K562 (cell line): ENCODE data around the gene SAMD11. TPM values are rescaled to one million over a fixed set of nuclear protein-coding genes. Genes with fewer than 3 reads are reported as not detected.

ENCODE experiments used
- ATAC-seq: fragments of 200-7000 bp; cut with Tn5 transposase; 3 replicates; pipeline ENCODE4 v1.9.1; 2020; ENCODE audit warnings: moderate library complexity
- BruUV-seq: library from RNA; stranded (reverse); fragments of 400-500 nt; replicated peaks from 2 replicates; lab custom pipeline; 2021; lab: Mats Ljungman, UMichigan
- CTCF ChIA-PET: fragments of 300-600 bp; formaldehyde crosslinking; extraction: SDS; loops from one replicate; lab custom pipeline; 2021; ENCODE audit warnings: low intra/inter-chr PET ratio; lab: Yijun Ruan, JAX
- POLR2A ChIA-PET: fragments of 300-600, 350-650 bp; sonication (Branson Sonifier 250); formaldehyde crosslinking; extraction: SDS; loops from one replicate; lab custom pipeline; 2021; ENCODE audit warnings: antibody characterized with exemption, inconsistent platforms; lab: Yijun Ruan, JAX
- DNase-seq, 4 experiments: peaks; one replicate each; pipeline versions ENCODE4 v3.0.0 to v3.0.0-alpha.2; 2011 to 2018; ENCODE audit warnings: low spot score in 3 of 4, mixed read lengths in 3 of 4; ENCODE audit errors: extremely low read depth in 1 of 4
- FAIRE-seq: peaks from 2 replicates; lab custom pipeline; 2011; peaks lifted over from hg19 to GRCh38; lab: Jason Lieb, UNC
- H2AFZ ChIP-seq: 2 replicates; pipeline ENCODE4 v1.6.0; 2011; ENCODE audit warnings: low read depth, low read length, control low read depth, inconsistent platforms
- H3K27ac ChIP-seq: fragments of 200-600 bp; 3 replicates; pipeline ENCODE4 v1.8.0; 2011; ENCODE audit warnings: low read depth, mild to moderate bottlenecking, control low read depth, inconsistent platforms, low read length, moderate library complexity, mixed read lengths; ENCODE audit errors: extremely low read depth
- H3K27me3 ChIP-seq, 2 experiments: fragments of 300-600 bp in 1 of 2; 2 replicates in 1 of 2; 3 replicates in 1 of 2; pipeline versions ENCODE4 v1.6.0 to v1.8.0; 2011; ENCODE audit warnings: inconsistent platforms in 2 of 2, low read length in 2 of 2, mild to moderate bottlenecking in 1 of 2, mixed read lengths in 1 of 2, moderate library complexity in 1 of 2; ENCODE audit not compliant: control insufficient read depth in 2 of 2, insufficient read depth in 2 of 2
- H3K36me3 ChIP-seq: fragments of 300-600 bp; 3 replicates; pipeline ENCODE4 v1.8.0; 2011; ENCODE audit warnings: mild to moderate bottlenecking, low read length, inconsistent platforms; ENCODE audit not compliant: control insufficient read depth, insufficient read depth
- H3K4me1 ChIP-seq, 2 experiments: fragments of 200-600 bp in 1 of 2; replicated peaks in 1 of 2; 2 replicates in 1 of 2; 3 replicates in 1 of 2; pipeline versions ENCODE4 v1.5.1 to v1.8.0; 2011; ENCODE audit warnings: inconsistent platforms in 2 of 2, low read length in 2 of 2, mild to moderate bottlenecking in 1 of 2, mixed read lengths in 1 of 2, moderate library complexity in 1 of 2; ENCODE audit not compliant: control insufficient read depth in 2 of 2, insufficient read depth in 2 of 2
- H3K4me2 ChIP-seq: 2 replicates; pipeline ENCODE4 v1.6.1; 2011; ENCODE audit warnings: low read length, control low read depth, inconsistent platforms, mixed read lengths; ENCODE audit not compliant: insufficient read depth
- H3K4me3 ChIP-seq: fragments of 200-600 bp; sonication (generic), shearing (Covaris generic); 2 replicates; pipeline ENCODE4 v1.5.1; 2016; ENCODE audit warnings: control low read depth, inconsistent platforms
- H3K79me2 ChIP-seq: fragments of 200-600 bp; 3 replicates; pipeline ENCODE4 v1.8.0; 2011; ENCODE audit warnings: low read length, inconsistent platforms; ENCODE audit not compliant: control insufficient read depth, insufficient read depth
- H3K9ac ChIP-seq, 2 experiments: 2 replicates each; pipeline versions ENCODE4 v1.6.0 to v1.6.1; 2011; ENCODE audit warnings: low read depth in 2 of 2, low read length in 2 of 2, control low read depth in 1 of 2, inconsistent platforms in 1 of 2, mild to moderate bottlenecking in 1 of 2, mixed read lengths in 1 of 2; ENCODE audit not compliant: insufficient read depth in 1 of 2
- H3K9me1 ChIP-seq: one replicate; pipeline ENCODE4 v1.6.0; 2011; ENCODE audit warnings: inconsistent platforms, mild to moderate bottlenecking, low read length, moderate library complexity; ENCODE audit not compliant: control insufficient read depth, insufficient read depth
- H3K9me3 ChIP-seq: replicated peaks from 2 replicates; pipeline ENCODE4 v1.5.1; 2011; ENCODE audit warnings: low read depth, low read length, inconsistent platforms; ENCODE audit not compliant: control insufficient read depth, insufficient read depth
- H4K20me1 ChIP-seq: replicated peaks from 2 replicates; pipeline ENCODE4 v1.6.1; 2011; ENCODE audit warnings: low read length, inconsistent platforms, mixed read lengths; ENCODE audit not compliant: control insufficient read depth, insufficient read depth
- DIDO1 ChIP-seq: fragments of 450-650 bp; IDR thresholded peaks from 2 replicates; pipeline ENCODE4 v1.6.1; 2016; ENCODE audit warnings: low read depth, missing biosample characterization, missing genetic modification characterization
- KDM4B ChIP-seq, 2 experiments: fragments of 450-650 bp in 1 of 2; sonication (generic) in 1 of 2; IDR thresholded peaks; 2 replicates each; pipeline ENCODE4 v1.6.1; 2016 to 2017; ENCODE audit warnings: borderline replicate concordance in 2 of 2, antibody characterized with exemption in 1 of 2, low read depth in 1 of 2, mild to moderate bottlenecking in 1 of 2
- KHSRP ChIP-seq: fragments of 450-650 bp; IDR thresholded peaks from 2 replicates; pipeline ENCODE4 v1.6.1; 2017
- MBD2 ChIP-seq: sonication (generic); IDR thresholded peaks from 2 replicates; pipeline ENCODE4 v1.6.1; 2016; ENCODE audit warnings: low read depth, borderline replicate concordance
- NUFIP1 ChIP-seq: fragments of 450-650 bp; IDR thresholded peaks from 2 replicates; pipeline ENCODE4 v1.6.1; 2018; ENCODE audit not compliant: partially characterized antibody
- PHF20 ChIP-seq: fragments of 450-650 bp; IDR thresholded peaks from 2 replicates; pipeline ENCODE4 v1.6.1; 2018; ENCODE audit not compliant: partially characterized antibody
- POLR2AphosphoS2 ChIP-seq: IDR thresholded peaks from 2 replicates; pipeline ENCODE4 v1.6.1; 2012; ENCODE audit warnings: low read length, improper control_type of control experiment
- TGIF2 ChIP-seq: sonication (generic); formaldehyde crosslinking; IDR thresholded peaks from 2 replicates; pipeline ENCODE4 v1.8.1; 2022; ENCODE audit warnings: mild to moderate bottlenecking, missing genetic modification reagents, moderate library complexity
- ZC3H8 ChIP-seq: fragments of 450-650 bp; IDR thresholded peaks from 2 replicates; pipeline ENCODE4 v1.6.1; 2017
- ZNF23 ChIP-seq: fragments of 250-450 bp; sonication (Bioruptor Pico); IDR thresholded peaks from 2 replicates; pipeline ENCODE4 v1.4.0; 2020; ENCODE audit warnings: mild to moderate bottlenecking
- ZNF3 ChIP-seq: fragments of 250-450 bp; sonication (Bioruptor Pico); IDR thresholded peaks from 2 replicates; pipeline ENCODE4 v1.5.0; 2021; ENCODE audit warnings: mild to moderate bottlenecking, moderate library complexity
- ZNF436 ChIP-seq: fragments of 250-450, 450-650 bp; sonication (Bioruptor Pico); formaldehyde crosslinking; IDR thresholded peaks from 2 replicates; pipeline ENCODE4 v1.7.0; 2020; ENCODE audit warnings: mild to moderate bottlenecking
- WGBS: fragments of 100-300 bp; shearing (Covaris generic); methylation state at CpG from one replicate; pipeline ENCODE4 v1.1.6; 2016; ENCODE audit warnings: low coverage, mixed read lengths; ENCODE audit not compliant: insufficient coverage; ENCODE audit errors: missing lambda C conversion rate; 5-methylcytosine and 5-hydroxymethylcytosine counted together
- in situ Hi-C: fragments of 300-500 bp; cut with MboI; formaldehyde crosslinking; loops from 4 replicates; pipeline ENCODE4 v1.15.0; 2018; ENCODE audit warnings: inconsistent platforms, mixed read lengths
- intact Hi-C: fragments of 100-400 bp; cut with micrococcal nuclease; formaldehyde crosslinking; loops from 2 replicates; pipeline ENCODE4 v1.14.2; 2022
- polyA plus RNA-seq, 8 experiments: library from polyadenylated mRNA; depleted of rRNA in 4 of 8; stranded (reverse) in 5 of 8; unstranded in 3 of 8; fragments of >200 nt; fragmentation: Nextera tagmentation in 2 of 8; fragmentation: Illumina TruSeq in 1 of 8; extraction: Ambion mirVana in 2 of 8; extraction: Trizol in 1 of 8; gene quantifications; 2 replicates each; pipeline versions ENCODE4 v1.2.1 to v1.2.3, GENCODE V29; 2011 to 2014; ENCODE audit warnings: inconsistent platforms in 1 of 8, missing spikeins in 1 of 8
- total RNA-seq, 7 experiments: library from RNA; depleted of rRNA in 6 of 7; stranded (reverse); fragments of >200 nt in 6 of 7; fragmentation: Illumina TruSeq in 2 of 7; extraction: Trizol in 2 of 7; gene quantifications; 2 replicates each; pipeline versions ENCODE4 v1.2.1 to v1.2.3, GENCODE V29; 2011 to 2021; ENCODE audit warnings: low replicate concordance in 1 of 7
- TF ChIP-seq, protein P1 (sequence below): sonication (generic); formaldehyde crosslinking; IDR thresholded peaks from 2 replicates; pipeline ENCODE4 v1.8.1; 2022; ENCODE audit warnings: missing genetic modification reagents
- TF ChIP-seq, protein P2 (sequence below): sonication (generic); formaldehyde crosslinking; IDR thresholded peaks from 2 replicates; pipeline ENCODE4 v1.9.0; 2022; ENCODE audit warnings: mild to moderate bottlenecking, missing genetic modification reagents
- TF ChIP-seq, protein P3 (sequence below): conservative IDR thresholded peaks from 2 replicates; pipeline ENCODE4 v1.6.1; 2011; ENCODE audit warnings: low read depth, mild to moderate bottlenecking, low read length; ENCODE audit not compliant: control insufficient read depth

The SAMD11 gene
- total and polyA plus RNA-seq, 9 of the 15 experiments (the other 6 are each of a cell fraction or from before 2014, with no cell fraction given): 0.07 to 0.82 (median 0.11) TPM; not detected in 2

DNA sequence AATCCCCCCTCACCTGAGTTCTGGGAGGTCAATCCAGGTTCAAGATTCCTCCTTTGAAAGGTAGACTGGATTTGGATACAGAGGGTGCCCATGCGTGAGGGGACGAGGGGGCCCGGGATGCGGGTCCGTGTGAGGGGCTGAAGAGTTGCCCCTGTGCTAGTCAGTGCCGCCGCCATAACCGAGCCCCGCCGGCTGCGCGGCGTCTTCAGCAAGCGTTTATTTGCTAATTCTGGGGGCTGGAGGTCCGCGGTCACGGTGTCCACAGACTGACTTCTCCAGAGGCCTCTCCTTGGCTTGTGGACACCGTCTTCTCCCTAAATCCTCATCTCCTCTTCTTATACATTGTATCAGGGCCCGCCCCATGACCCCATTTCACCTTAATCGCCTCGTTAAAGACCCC, 20.9 kb upstream of the SAMD11 start:
- in situ Hi-C loops: no loop called here
- Histone ChIP-seq H3K27me3 (peaks cover 18 to 32% of the 10 kb centered on the region in 2 experiments), H3K27ac (no peak overlapping the region), H3K36me3 (no peaks in the 10 kb centered on the region), H4K20me1 (no peaks in the 10 kb centered on the region; the same call in 1 of the 2 replicates), H3K4me1 (peaks cover 12 to 62% of the 10 kb centered on the region in 2 experiments), H3K9ac (0 out of 4 replicates have a peak overlapping the region, but pooled peaks of 1 of the 2 experiments have one; percentile 91), H3K9me1 (no peaks in the 10 kb centered on the region), H2AFZ (no peak overlapping the region), H3K4me3 (no peak overlapping the region), H3K79me2 (no peaks in the 10 kb centered on the region), H3K4me2 (no peak overlapping the region), H3K9me3 (no peaks in the 10 kb centered on the region)
- intact Hi-C loops: no loop called here
- 82% methylated on average over 21 of the region's 21 CpGs for WGBS
- DNase-seq (peak in 1 of 4 experiments; percentile 4), FAIRE-seq (no peak), ATAC-seq (no peak)
- no peak for TF ChIP-seq TGIF2
- TF ChIP-seq KDM4B (IDR thresholded peaks at IDR 0.05; ENCODE audit: borderline replicate concordance in 2 of 2, low read depth in 1 of 2): no peak
- TF ChIP-seq DIDO1 (tag): no peak
- TF ChIP-seq PHF20: no peak
- no peak for TF ChIP-seq KHSRP
- no peak for TF ChIP-seq POLR2AphosphoS2
- POLR2A ChIA-PET: interaction anchor here (0.6 kb wide), 1 partner anchor 23 kb away, joined by 3 read pairs; no protein-coding TSS in a partner anchor
- BruUV-seq: TSS peak; percentile 62
- CTCF ChIA-PET: no interaction called here

DNA sequence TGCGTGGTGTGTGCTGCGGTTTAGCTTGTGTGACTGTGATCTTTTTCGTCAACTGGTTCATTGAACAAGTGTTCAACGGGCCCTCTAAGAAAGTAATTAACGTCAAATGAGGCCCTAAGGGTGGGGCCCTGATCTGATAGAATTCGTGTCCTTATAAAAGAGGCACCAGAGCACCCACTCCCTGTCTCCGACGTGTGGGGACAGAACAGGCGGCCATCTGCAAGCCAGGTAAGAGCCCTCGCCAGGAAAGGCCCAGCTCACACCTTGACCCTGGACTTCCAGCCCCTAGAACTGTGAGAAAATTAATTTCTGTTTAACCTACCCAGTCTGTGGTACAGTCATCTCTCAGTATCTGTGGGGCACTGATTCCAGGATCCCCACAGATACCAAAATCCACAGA, 20.4 kb upstream of the SAMD11 start:
- Histone ChIP-seq H3K36me3 (no peaks in the 10 kb centered on the region), H3K4me3 (no peak overlapping the region), H3K9me3 (no peaks in the 10 kb centered on the region), H3K9me1 (no peaks in the 10 kb centered on the region), H3K9ac (peak overlapping the region in 1 of 2 experiments; percentile 91; a peak in 2 of 4 replicates), H3K4me1 (peaks cover 12 to 66% of the 10 kb centered on the region in 2 experiments), H3K4me2 (no peak overlapping the region), H3K27ac (no peak overlapping the region), H4K20me1 (no peaks in the 10 kb centered on the region; the same call in 1 of the 2 replicates), H2AFZ (no peak overlapping the region), H3K27me3 (peaks cover 13 to 27% of the 10 kb centered on the region in 2 experiments; a peak in 4 of 5 replicates), H3K79me2 (no peaks in the 10 kb centered on the region)
- peak in 1 of 4 experiments; percentile 2 for DNase-seq
- no TSS peak for BruUV-seq
- no peak for ATAC-seq
- in situ Hi-C loops (no loop called here), intact Hi-C loops (no loop called here)
- ChIA-PET POLR2A (no interaction called here), CTCF (no interaction called here)
- FAIRE-seq: no peak
- TF ChIP-seq ZNF23 (no peak), ZC3H8 (no peak), NUFIP1 (no peak), MBD2 (no peak), ZNF436 (CRISPR knock-in tag) (no peak), ZNF3 (CRISPR knock-in tag) (no peak)
- TF ChIP-seq, protein P1, sequence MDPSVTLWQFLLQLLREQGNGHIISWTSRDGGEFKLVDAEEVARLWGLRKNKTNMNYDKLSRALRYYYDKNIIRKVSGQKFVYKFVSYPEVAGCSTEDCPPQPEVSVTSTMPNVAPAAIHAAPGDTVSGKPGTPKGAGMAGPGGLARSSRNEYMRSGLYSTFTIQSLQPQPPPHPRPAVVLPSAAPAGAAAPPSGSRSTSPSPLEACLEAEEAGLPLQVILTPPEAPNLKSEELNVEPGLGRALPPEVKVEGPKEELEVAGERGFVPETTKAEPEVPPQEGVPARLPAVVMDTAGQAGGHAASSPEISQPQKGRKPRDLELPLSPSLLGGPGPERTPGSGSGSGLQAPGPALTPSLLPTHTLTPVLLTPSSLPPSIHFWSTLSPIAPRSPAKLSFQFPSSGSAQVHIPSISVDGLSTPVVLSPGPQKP (CRISPR knock-in tag): no peak
- TF ChIP-seq, protein P2, sequence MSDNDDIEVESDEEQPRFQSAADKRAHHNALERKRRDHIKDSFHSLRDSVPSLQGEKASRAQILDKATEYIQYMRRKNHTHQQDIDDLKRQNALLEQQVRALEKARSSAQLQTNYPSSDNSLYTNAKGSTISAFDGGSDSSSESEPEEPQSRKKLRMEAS (CRISPR knock-in tag): no peak
- TF ChIP-seq, protein P3, sequence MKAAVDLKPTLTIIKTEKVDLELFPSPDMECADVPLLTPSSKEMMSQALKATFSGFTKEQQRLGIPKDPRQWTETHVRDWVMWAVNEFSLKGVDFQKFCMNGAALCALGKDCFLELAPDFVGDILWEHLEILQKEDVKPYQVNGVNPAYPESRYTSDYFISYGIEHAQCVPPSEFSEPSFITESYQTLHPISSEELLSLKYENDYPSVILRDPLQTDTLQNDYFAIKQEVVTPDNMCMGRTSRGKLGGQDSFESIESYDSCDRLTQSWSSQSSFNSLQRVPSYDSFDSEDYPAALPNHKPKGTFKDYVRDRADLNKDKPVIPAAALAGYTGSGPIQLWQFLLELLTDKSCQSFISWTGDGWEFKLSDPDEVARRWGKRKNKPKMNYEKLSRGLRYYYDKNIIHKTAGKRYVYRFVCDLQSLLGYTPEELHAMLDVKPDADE: no peak
- 71% methylated on average over 10 of the region's 10 CpGs for WGBS
